Brain microvascular endothelial cell (primary cell): Measurements from ENCODE around the gene ZNF718.

ENCODE experiments used
- DNase-seq: peaks from one replicate; pipeline ENCODE4 v3.0.0-alpha.2; 2020
- H3K27ac ChIP-seq: fragments of 250-450 bp; sonication (Bioruptor Pico); 2 replicates; pipeline ENCODE4 v1.5.1; 2020; ENCODE audit warnings: mild to moderate bottlenecking, moderate library complexity
- H3K27me3 ChIP-seq: fragments of 250-450 bp; sonication (Bioruptor Pico); replicated peaks from 2 replicates; pipeline ENCODE4 v1.5.1; 2020; ENCODE audit warnings: mild to moderate bottlenecking
- H3K36me3 ChIP-seq: fragments of 250-450 bp; sonication (Bioruptor Pico); replicated peaks from 2 replicates; pipeline ENCODE4 v1.5.1; 2020; ENCODE audit warnings: mild to moderate bottlenecking
- H3K4me3 ChIP-seq: 2 replicates; pipeline ENCODE4 v1.5.1; 2011; ENCODE audit warnings: low read depth, mild to moderate bottlenecking, control low read depth, low read length, moderate library complexity
- in situ Hi-C: cut with HindIII; loops from 2 replicates; pipeline ENCODE4 v1.10.0; 2017; ENCODE audit warnings: low sequenced_read_pairs, low pct_ligation_motif_present
- TF ChIP-seq, protein P1 (sequence below): IDR thresholded peaks from 2 replicates; pipeline ENCODE4 v1.5.1; 2011; ENCODE audit warnings: low read depth, mild to moderate bottlenecking, moderate library complexity, low read length, control low read depth, inconsistent platforms; ENCODE audit errors: missing control alignments

The ZNF718 gene

DNA sequence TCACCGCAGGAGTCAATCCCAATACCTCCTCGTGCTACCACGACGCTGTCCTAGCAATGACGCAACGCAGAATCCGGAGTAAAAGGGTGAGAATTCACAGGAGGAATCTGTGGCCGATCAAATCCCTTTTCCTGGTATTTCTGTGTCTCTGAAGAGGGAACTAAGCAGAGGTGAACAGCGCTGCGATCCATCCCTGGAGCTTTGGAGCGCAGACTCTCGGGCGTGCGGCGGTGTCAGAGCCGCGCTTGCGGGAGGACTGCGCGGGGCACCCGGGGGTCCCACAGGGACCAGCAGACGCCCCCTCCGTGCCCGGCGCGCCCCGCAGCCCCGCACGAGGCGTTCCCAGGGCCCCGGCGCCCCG is 17.2 kb upstream of the ZNF718 start:
- Histone ChIP-seq H3K36me3 (no peaks in the 10 kb centered on the region), H3K4me3 (no peak overlapping the region), H3K27ac (no peak overlapping the region), H3K27me3 (peaks cover 20% of the 10 kb centered on the region)
- no peak for DNase-seq
- in situ Hi-C loops = no loop called here
- TF ChIP-seq, protein P1, sequence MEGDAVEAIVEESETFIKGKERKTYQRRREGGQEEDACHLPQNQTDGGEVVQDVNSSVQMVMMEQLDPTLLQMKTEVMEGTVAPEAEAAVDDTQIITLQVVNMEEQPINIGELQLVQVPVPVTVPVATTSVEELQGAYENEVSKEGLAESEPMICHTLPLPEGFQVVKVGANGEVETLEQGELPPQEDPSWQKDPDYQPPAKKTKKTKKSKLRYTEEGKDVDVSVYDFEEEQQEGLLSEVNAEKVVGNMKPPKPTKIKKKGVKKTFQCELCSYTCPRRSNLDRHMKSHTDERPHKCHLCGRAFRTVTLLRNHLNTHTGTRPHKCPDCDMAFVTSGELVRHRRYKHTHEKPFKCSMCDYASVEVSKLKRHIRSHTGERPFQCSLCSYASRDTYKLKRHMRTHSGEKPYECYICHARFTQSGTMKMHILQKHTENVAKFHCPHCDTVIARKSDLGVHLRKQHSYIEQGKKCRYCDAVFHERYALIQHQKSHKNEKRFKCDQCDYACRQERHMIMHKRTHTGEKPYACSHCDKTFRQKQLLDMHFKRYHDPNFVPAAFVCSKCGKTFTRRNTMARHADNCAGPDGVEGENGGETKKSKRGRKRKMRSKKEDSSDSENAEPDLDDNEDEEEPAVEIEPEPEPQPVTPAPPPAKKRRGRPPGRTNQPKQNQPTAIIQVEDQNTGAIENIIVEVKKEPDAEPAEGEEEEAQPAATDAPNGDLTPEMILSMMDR = no peak

DNA sequence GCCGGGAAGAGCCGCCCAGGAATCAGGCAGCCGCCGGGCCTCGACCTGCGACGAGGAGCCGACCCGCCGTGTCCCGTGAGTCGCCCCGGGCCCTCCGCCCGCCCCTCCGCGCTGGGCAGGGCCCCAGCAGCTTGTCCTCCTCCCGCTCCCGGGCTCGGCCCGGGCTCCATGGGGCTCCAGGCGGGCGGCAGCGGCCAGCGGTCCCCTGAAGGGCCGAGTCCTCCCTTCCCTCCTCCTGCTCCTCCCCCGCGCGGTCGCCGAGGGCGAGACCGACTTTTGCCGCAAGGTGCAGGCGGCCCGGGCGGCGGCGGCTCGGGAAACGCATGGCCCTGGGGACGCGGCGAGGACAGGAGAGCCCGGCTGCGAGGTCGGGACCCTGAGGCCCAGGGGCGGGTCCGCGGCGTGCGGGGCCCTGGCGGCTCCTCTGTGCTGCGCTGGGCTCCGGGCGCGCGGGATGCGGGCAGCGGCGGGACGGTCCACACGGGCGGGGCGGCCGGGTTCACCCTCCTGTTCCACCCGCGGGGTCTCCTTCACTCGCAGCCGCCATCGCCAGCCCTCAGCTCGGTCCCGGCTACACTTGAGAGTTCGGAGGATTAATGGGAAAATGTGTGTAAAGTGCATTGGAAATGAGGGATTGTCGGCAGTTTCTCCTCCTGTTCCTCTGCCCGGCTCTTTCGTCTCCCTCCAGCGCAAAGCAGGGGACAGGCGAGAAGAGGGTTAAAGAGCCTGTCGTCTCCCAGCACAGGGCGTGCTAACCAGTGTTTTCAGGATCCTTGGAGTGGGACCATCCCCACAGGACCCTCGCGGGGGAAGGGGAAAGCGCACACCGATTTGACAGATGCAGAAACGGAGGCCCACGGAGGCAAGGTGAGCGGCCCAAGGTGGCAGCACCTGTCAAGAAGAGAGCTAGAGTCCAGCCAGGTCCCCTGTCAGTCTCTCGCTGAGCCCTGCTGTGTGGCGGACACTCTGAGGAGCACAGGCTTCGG is 16.6 kb upstream of the ZNF718 start:
- Histone ChIP-seq H3K36me3 (no peaks in the 10 kb centered on the region), H3K27me3 (peaks cover 20% of the 10 kb centered on the region), H3K27ac (no peak overlapping the region), H3K4me3 (no peak overlapping the region)
- in situ Hi-C loops = no loop called here
- TF ChIP-seq, protein P1 = no peak
- no peak for DNase-seq

DNA sequence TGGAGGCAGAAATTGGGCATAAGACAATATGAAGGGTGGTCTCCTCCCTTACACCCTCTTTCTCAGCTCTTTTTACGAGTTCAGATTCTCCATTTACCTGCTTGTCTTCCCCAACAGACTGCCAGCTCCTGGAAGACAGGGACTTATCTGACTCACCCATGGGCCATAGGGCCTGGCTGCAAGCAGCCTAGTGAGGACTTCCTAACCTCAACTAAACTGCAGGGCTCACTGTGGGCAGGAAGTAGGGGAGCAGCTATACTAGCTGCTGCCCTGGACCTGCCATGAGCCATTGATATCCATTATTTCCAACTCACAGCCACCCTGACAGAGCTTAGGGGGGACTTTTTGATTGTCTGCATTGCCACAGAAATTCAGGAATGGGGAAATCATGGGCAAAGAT is 11.5 kb upstream of the ZNF718 start:
- peaks cover 7% of the 10 kb centered on the region for H3K27me3 ChIP-seq
- no peak for DNase-seq
- no peaks in the 10 kb centered on the region for H3K36me3 ChIP-seq
- no peak overlapping the region for H3K4me3 ChIP-seq
- no peak overlapping the region for H3K27ac ChIP-seq
- in situ Hi-C loops = no loop called here
- TF ChIP-seq, protein P1 = no peak

DNA sequence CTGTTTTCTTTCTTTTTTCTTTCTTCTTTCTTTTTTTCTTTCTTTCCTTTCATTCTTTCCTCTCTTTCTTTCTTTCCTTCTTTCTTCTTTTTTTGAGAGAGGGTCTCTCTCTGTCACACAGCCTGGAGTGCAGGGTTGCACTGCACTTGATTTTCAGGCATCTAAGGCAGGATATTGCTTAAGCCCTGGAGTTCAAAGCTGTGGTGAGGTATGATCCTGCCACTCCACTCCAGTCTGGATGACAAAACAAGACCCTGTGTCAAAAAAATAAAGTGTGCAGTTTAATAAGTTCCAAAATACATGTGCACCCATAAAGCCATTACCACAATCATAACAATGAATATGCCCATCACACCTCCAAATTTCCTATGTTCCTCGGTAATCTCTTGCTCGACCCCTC is 10.6 kb upstream of the ZNF718 start:
- Histone ChIP-seq H3K27ac (no peak overlapping the region), H3K4me3 (no peak overlapping the region), H3K36me3 (no peaks in the 10 kb centered on the region), H3K27me3 (no peaks in the 10 kb centered on the region)
- in situ Hi-C loops = no loop called here
- TF ChIP-seq, protein P1 = no peak
- DNase-seq = no peak

DNA sequence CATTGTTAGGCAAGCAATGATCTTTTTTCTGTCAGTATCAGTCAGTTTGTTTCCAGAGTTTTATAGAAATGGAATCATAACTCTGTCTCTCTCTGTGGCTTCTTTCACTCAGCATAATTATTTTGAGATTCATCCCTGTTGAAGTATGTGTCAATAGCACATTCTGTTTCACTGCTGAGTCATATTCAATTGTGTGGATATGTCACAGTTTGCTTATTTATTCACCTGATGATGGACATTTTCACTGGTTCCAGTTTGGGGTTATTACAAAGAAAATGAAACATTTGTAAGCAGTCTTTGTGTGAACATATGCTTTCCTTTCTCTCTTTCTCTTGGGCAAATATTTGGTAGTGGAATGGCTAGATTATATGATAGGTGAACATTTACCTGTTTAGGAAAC is 10.2 kb upstream of the ZNF718 start:
- DNase-seq = no peak
- Histone ChIP-seq H3K4me3 (no peak overlapping the region), H3K27ac (no peak overlapping the region), H3K27me3 (no peaks in the 10 kb centered on the region), H3K36me3 (no peaks in the 10 kb centered on the region)
- TF ChIP-seq, protein P1 = no peak
- in situ Hi-C loops = no loop called here
